DMS53 (cell line): Measurements from ENCODE around the gene DEFB112.

ENCODE experiments used
- DNase-seq: peaks from one replicate; lab custom pipeline; 2025; lab: John Stamatoyannopoulos, UW

Gene DEFB112

GRCh38 chr6:49995278-49995677 is 54.5 kb downstream of the DEFB112 start:
- no peak for DNase-seq
